KOPT-K1 (cell line): ENCODE results near the gene RTTN.

Source experiments
- H3K27ac ChIP-seq: fragments of 200-600 bp; sonication (generic); 2 replicates; pipeline ENCODE4 v1.5.1; 2016; ENCODE audit warnings: antibody characterized with exemption, mild to moderate bottlenecking, low read depth, low read length; ENCODE audit not compliant: poor library complexity, severe bottlenecking
- H3K36me3 ChIP-seq: fragments of 200-600 bp; sonication (generic); 2 replicates; pipeline ENCODE4 v1.5.1; 2017; ENCODE audit warnings: antibody characterized with exemption, mild to moderate bottlenecking, low read length, moderate library complexity; ENCODE audit not compliant: insufficient read depth
- H3K9me3 ChIP-seq: fragments of 200-600 bp; sonication (generic); 2 replicates; pipeline ENCODE4 v1.5.1; 2017; ENCODE audit warnings: antibody characterized with exemption, low read length, mild to moderate bottlenecking; ENCODE audit not compliant: insufficient read depth, poor library complexity, severe bottlenecking

RTTN gene

GRCh38 chr18:70021498-70021897 lies 184.0 kb downstream of the RTTN start:
- peaks cover 85% of the 10 kb centered on the region for H3K36me3 ChIP-seq
- H3K27ac ChIP-seq: no peak overlapping the region
- no peaks in the 10 kb centered on the region for H3K9me3 ChIP-seq

GRCh38 chr18:70021043-70021442 lies 184.4 kb downstream of the RTTN start:
- Histone ChIP-seq H3K36me3 (peaks cover 85% of the 10 kb centered on the region), H3K27ac (no peak overlapping the region), H3K9me3 (no peaks in the 10 kb centered on the region)

- Histone ChIP-seq H3K9me3 (no peaks in the 10 kb centered on the region), H3K27ac (no peak overlapping the region), H3K36me3 (peaks cover 88% of the 10 kb centered on the region)
These were observed 185.5 kb downstream of the RTTN start for GRCh38 chr18:70019991-70020390.

GRCh38 chr18:70019136-70019535 lies 186.4 kb downstream of the RTTN start:
- H3K36me3 ChIP-seq: peaks cover 87% of the 10 kb centered on the region
- H3K27ac ChIP-seq: no peak overlapping the region
- H3K9me3 ChIP-seq: no peaks in the 10 kb centered on the region

GRCh38 chr18:70015127-70015526 lies 190.4 kb downstream of the RTTN start:
- Histone ChIP-seq H3K36me3 (peaks cover 62% of the 10 kb centered on the region), H3K27ac (no peak overlapping the region), H3K9me3 (no peaks in the 10 kb centered on the region)

GRCh38 chr18:70005580-70005979 lies 199.9 kb downstream of the RTTN start:
- Histone ChIP-seq H3K36me3 (peaks cover 54% of the 10 kb centered on the region), H3K27ac (no peak overlapping the region), H3K9me3 (no peaks in the 10 kb centered on the region)

- H3K27ac ChIP-seq: no peak overlapping the region
- H3K9me3 ChIP-seq: no peaks in the 10 kb centered on the region
- H3K36me3 ChIP-seq: peaks cover 60% of the 10 kb centered on the region
These were observed 200.8 kb downstream of the RTTN start for GRCh38 chr18:70004696-70005095.

- Histone ChIP-seq H3K9me3 (no peaks in the 10 kb centered on the region), H3K27ac (no peak overlapping the region), H3K36me3 (peaks cover 47% of the 10 kb centered on the region)
These were observed 205.8 kb downstream of the RTTN start for GRCh38 chr18:69999656-70000055.

- no peaks in the 10 kb centered on the region for H3K9me3 ChIP-seq
- H3K36me3 ChIP-seq: peaks cover 41% of the 10 kb centered on the region
- no peak overlapping the region for H3K27ac ChIP-seq
These were observed 206.9 kb downstream of the RTTN start for GRCh38 chr18:69998523-69998987.

GRCh38 chr18:69996951-69997798 lies 208.3 kb downstream of the RTTN start:
- H3K9me3 ChIP-seq: no peaks in the 10 kb centered on the region
- peaks cover 42% of the 10 kb centered on the region for H3K36me3 ChIP-seq
- no peak overlapping the region for H3K27ac ChIP-seq

- no peak overlapping the region for H3K27ac ChIP-seq
- peaks cover 35% of the 10 kb centered on the region for H3K36me3 ChIP-seq
These were observed 209.1 kb downstream of the RTTN start for GRCh38 chr18:69996417-69996816.

GRCh38 chr18:69995774-69996173 lies 209.7 kb downstream of the RTTN start:
- no peaks in the 10 kb centered on the region for H3K9me3 ChIP-seq
- peaks cover 28% of the 10 kb centered on the region; the same call in 1 of the 2 replicates for H3K36me3 ChIP-seq
- no peak overlapping the region for H3K27ac ChIP-seq

More at GRCh38 chr18:69996417-69996816, 209.1 kb downstream of the RTTN start:
- H3K9me3 ChIP-seq: no peaks in the 10 kb centered on the region

- peaks cover 33% of the 10 kb centered on the region; the same call in 1 of the 2 replicates for H3K36me3 ChIP-seq
- H3K9me3 ChIP-seq: peaks cover 17% of the 10 kb centered on the region
- no peak overlapping the region for H3K27ac ChIP-seq
These were observed 212.7 kb downstream of the RTTN start for GRCh38 chr18:69992776-69993175.

- H3K27ac ChIP-seq: no peak overlapping the region
- H3K9me3 ChIP-seq: peaks cover 22% of the 10 kb centered on the region
- H3K36me3 ChIP-seq: peaks cover 26% of the 10 kb centered on the region; the same call in 1 of the 2 replicates
These were observed 217.6 kb downstream of the RTTN start for GRCh38 chr18:69987870-69988269.

- Histone ChIP-seq H3K27ac (no peak overlapping the region), H3K9me3 (peaks cover 22% of the 10 kb centered on the region), H3K36me3 (peaks cover 22% of the 10 kb centered on the region; the same call in 1 of the 2 replicates)
These were observed 220.2 kb downstream of the RTTN start for GRCh38 chr18:69985239-69985638.

GRCh38 chr18:69982417-69982816 lies 223.1 kb downstream of the RTTN start:
- H3K9me3 ChIP-seq: peaks cover 6% of the 10 kb centered on the region
- H3K27ac ChIP-seq: no peak overlapping the region
- H3K36me3 ChIP-seq: peaks cover 9% of the 10 kb centered on the region
